GM19468 (cell line): Measurements from ENCODE around the gene AGGF1.
"Not testable (repeated sequence)": the region's sequence is repeated elsewhere in the genome, so short reads cannot be mapped to it uniquely, and the experiment has no call there.

Source experiments
- ATAC-seq: cut with Tn5 transposase; IDR thresholded peaks from one replicate; pipeline ENCODE4 v1.9.1; 2021; ENCODE audit warnings: mild to moderate bottlenecking, moderate library complexity, moderate number of reproducible peaks; ENCODE audit not compliant: unreplicated experiment; ENCODE audit errors: extremely low read depth

The AGGF1 gene

DNA sequence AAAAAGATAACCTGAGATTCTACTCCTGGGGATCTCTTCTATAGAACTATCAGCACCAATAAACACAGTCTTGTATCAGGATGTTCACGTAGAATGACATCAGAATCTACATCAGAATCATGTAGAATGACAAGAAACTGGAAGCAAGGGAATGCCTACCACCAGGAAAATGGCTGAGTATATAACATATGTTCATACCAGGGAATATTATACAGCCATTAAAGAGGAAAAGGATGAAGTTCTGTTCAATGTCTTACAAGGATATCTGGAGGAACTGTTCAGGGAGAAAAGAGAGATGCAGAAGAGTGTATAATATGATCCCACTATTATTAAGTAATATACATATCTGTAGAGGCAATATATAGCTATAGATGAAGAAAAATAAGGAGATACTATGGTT lies 52.1 kb downstream of the AGGF1 start:
- no peak for ATAC-seq

- no peak for ATAC-seq
These were observed 52.9 kb downstream of the AGGF1 start for GRCh38 chr5:77083088-77083487.

DNA sequence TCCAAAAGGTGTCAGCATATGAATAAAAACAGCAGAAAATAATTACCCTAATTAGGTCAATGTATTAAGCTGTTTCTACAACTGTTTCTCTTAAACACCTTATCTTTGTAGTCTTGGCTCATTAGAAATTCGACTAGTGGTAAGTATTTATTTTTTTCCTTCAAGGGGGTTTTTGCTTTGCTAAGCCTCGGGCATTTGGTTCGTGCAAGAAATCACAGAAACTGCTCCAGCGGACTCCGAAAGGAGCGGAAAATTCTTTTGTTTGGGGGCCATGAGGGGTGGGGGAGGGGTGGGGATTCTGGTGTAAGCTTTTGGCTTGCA lies 56.1 kb downstream of the AGGF1 start:
- no peak for ATAC-seq

GRCh38 chr5:77086689-77087483 lies 56.7 kb downstream of the AGGF1 start, which contains the start of gene ZBED3:
Gene ZBED3, minus strand, starts transcription at chr5:77087285. Its CDS starts 9,407 bp downstream, at chr5:77077878.
- peak; percentile 21 for ATAC-seq

DNA sequence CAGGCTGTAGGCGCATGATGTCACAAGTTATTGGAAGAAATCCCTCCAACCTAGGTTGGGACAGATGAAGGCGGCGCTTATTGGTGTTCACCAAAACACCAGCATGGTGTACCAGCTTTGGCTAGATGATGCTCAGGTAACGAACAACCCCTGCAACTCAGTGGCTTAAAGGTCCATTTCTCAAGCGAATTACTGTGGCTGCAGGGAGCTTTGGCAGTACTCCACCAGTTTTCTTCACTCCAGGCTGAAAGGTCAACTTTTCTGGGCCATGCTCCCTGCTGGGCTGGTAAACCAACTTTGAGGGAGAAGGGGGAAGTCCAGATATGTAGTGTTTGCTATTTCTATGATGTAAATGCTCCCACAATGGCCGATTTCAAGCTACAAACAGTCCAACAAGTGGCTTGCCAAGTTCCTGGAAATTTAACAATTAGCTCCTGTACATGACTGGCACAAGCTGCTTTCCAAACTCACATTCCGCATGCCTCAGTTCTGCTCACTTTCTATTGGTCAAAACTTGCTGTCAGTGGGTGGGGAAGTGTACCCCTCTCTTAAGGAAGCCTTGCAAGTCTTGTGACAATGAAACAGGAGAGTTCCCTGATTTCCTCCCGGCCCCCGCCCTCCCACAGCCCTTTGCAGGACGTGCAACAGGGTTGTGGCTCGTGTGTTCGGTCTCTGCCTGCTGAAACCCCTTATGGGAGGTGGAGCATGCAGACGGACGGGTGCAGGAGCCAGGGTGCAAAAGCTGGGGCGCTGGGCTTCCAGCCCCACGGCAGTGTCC lies 57.5 kb downstream of the AGGF1 start:
- no peak for ATAC-seq

DNA sequence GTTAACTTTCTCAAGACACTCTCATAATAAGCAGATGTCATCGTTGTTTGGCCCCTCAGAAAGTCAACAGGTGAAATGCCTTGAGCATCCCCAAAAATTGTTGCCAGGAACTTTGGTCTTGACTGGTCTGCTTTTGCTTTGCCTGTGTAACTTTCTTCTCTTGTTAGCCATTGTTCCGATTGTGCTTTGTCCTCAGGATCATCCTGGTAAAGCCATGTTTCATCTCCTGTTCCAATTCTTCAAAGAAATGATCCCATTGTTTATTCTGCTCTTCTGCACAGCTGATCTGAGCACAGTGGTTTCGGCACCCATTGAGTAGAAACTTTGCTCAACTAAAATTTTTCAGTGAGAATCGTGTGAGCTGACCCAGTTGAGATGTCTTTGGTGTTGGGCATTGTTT lies 65.0 kb downstream of the AGGF1 start:
- ATAC-seq = no peak

DNA sequence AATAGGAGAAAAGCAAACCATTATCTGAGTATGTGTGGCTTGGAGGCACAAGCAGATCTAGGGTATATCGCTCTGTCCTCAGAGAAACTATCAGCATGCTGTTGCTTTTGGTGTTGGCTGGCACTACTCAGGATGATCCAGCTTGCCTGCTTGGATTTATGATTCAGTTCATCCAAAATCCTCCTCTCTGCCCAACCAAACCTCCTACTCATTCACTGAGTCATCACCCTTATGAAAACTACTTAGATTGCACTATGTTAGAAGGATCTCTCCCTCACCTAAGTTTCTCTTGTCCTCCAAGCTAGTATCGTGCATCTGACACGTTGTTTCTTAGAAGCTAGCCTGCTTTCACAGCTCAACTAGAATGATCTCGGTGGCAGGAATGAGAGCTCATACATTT lies 71.1 kb downstream of the AGGF1 start:
- no peak for ATAC-seq

GRCh38 chr5:77102549-77102948 lies 72.3 kb downstream of the AGGF1 start:
- ATAC-seq = no peak

DNA sequence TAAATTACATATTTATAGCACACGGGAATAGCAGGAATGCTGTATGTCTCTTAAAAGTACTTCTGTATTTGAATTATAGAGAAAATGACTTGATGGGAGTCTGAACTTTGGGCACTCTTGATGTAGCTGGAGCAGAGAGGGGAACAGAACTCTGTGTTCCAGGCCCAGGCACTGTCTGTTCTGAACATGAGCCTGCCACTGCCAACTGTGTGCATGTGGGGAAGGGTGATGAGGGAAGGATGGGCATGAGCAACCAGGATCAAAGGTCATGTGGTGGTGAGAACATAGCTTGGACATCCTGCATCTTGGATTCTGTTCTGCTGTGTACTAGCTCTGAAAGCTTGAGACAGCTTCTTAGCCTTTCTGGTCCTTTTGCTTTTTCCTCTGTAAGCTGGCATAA lies 73.3 kb downstream of the AGGF1 start:
- ATAC-seq = no peak

DNA sequence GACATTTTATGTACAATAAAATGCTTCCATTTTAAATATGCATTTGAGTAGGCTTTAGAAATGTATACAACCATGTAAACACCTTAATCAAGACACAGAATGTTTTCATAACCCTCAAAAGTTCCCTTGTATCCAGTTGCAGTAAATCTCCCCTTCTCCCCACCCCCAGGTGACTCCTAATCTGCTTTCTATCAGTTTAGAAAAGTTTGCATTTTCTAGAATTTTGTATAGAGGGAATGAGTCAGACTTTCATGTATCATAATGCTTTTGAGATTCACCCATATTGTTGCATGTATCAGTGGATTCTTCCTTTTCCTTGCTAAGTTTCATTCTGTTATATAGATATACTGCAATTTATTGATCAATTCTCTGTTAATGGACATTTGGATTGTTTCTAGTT lies 74.6 kb downstream of the AGGF1 start:
- ATAC-seq = no peak

DNA sequence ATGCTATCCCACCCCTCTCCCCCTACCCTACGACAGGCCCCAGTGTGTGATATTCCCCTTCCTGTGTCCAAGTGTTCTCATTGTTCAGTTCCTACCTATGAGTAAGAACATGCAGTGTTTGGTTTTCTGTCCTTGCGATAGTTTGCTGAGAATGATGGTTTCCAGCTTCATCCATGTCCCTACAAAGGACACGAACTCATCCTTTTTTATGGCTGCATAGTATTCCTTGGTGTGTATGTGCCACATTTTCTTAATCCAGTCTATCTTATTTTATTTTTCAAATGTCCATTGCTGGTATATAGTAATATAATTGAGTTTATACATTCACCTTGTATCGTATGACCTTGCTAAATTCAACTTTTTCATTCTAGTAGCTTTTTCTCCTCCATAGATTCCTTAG lies 76.8 kb downstream of the AGGF1 start:
- not testable (repeated sequence) for ATAC-seq
